ENCODE data around the gene VPS13A.
"Not testable (repeated sequence)": the region's sequence is repeated elsewhere in the genome, so short reads cannot be mapped to it uniquely, and the experiment has no call there.

Gene VPS13A

GRCh38 chr9:77304543-77304942 is 127.2 kb downstream of the VPS13A start:
- DNase-seq (ENCODE audit: low read depth, low spot score) = no peak

GRCh38 chr9:77305622-77306400 is 128.5 kb downstream of the VPS13A start:
- no peak for DNase-seq (ENCODE audit: low read depth, low spot score)

- no peak for DNase-seq (ENCODE audit: low read depth, low spot score)
Measured at GRCh38 chr9:77307166-77307565, 129.8 kb downstream of the VPS13A start.

GRCh38 chr9:77316058-77316457 is 138.7 kb downstream of the VPS13A start:
- DNase-seq (ENCODE audit: low read depth, low spot score) = no peak

- no peak for DNase-seq (ENCODE audit: low read depth, low spot score)
Measured at GRCh38 chr9:77325058-77325457, 147.7 kb downstream of the VPS13A start.

GRCh38 chr9:77328102-77328501 is 150.8 kb downstream of the VPS13A start:
- DNase-seq (ENCODE audit: low read depth, low spot score) = no peak

GRCh38 chr9:77370064-77370463 is 192.7 kb downstream of the VPS13A start:
- no peak for DNase-seq (ENCODE audit: low read depth, low spot score)

- no peak for DNase-seq (ENCODE audit: low read depth, low spot score)
Measured at GRCh38 chr9:77374266-77374665, 196.9 kb downstream of the VPS13A start.

GRCh38 chr9:77375956-77376532 is 198.7 kb downstream of the VPS13A start:
- DNase-seq (ENCODE audit: low read depth, low spot score) = no peak

GRCh38 chr9:77384406-77384805 is 207.1 kb downstream of the VPS13A start:
- DNase-seq (ENCODE audit: low read depth, low spot score) = no peak

GRCh38 chr9:77386187-77386586 is 208.9 kb downstream of the VPS13A start:
- no peak for DNase-seq (ENCODE audit: low read depth, low spot score)

- no peak for DNase-seq (ENCODE audit: low read depth, low spot score)
Measured at GRCh38 chr9:77391834-77392233, 214.5 kb downstream of the VPS13A start.

- no peak for DNase-seq (ENCODE audit: low read depth, low spot score)
Measured at GRCh38 chr9:77392328-77392727, 215.0 kb downstream of the VPS13A start.

- not testable (repeated sequence) for DNase-seq (ENCODE audit: low read depth, low spot score)
Measured at GRCh38 chr9:77398581-77398980, 221.2 kb downstream of the VPS13A start.

- DNase-seq (ENCODE audit: low read depth, low spot score) = no peak
Measured at GRCh38 chr9:77399964-77400363, 222.6 kb downstream of the VPS13A start.

GRCh38 chr9:77402286-77402685 is 225.0 kb downstream of the VPS13A start:
- no peak for DNase-seq (ENCODE audit: low read depth, low spot score)

- no peak for DNase-seq (ENCODE audit: low read depth, low spot score)
Measured at GRCh38 chr9:77403239-77403638, 225.9 kb downstream of the VPS13A start.

GRCh38 chr9:77408521-77408920 is 231.2 kb downstream of the VPS13A start:
- not testable (repeated sequence) for DNase-seq (ENCODE audit: low read depth, low spot score)

- DNase-seq (ENCODE audit: low read depth, low spot score) = no peak
Measured at GRCh38 chr9:77417566-77417965, 240.2 kb downstream of the VPS13A start.

GRCh38 chr9:77418226-77418625 is 240.9 kb downstream of the VPS13A start:
- DNase-seq (ENCODE audit: low read depth, low spot score) = no peak

GRCh38 chr9:77420641-77421040 is 243.3 kb downstream of the VPS13A start:
- DNase-seq (ENCODE audit: low read depth, low spot score) = no peak

GRCh38 chr9:77421506-77422265 is 244.4 kb downstream of the VPS13A start:
- DNase-seq (ENCODE audit: low read depth, low spot score) = no peak

- no peak for DNase-seq (ENCODE audit: low read depth, low spot score)
Measured at GRCh38 chr9:77422969-77423368, 245.6 kb downstream of the VPS13A start.
